Activated B cell treated with CpG ODN at 0.5 μM for 24 hours (primary cell): Measurements from ENCODE around the gene GNB1L. TPM values are rescaled to one million over a fixed set of nuclear protein-coding genes. Genes with fewer than 3 reads are reported as not detected.

Experiments
- ATAC-seq: fragments of 200-7000 bp; cut with Tn5 transposase; one replicate; pipeline ENCODE4 v1.10.0; 2021; ENCODE audit warnings: low read depth, mild to moderate bottlenecking, moderate library complexity
- CTCF ChIA-PET: fragments of 350-600 bp; sonication (Branson Sonifier 250); formaldehyde crosslinking; loops from one replicate; lab custom pipeline; 2021; ENCODE audit warnings: antibody characterized with exemption; lab: Charles Lee
- POLR2A ChIA-PET: fragments of 350-600 bp; sonication (Branson Sonifier 250); formaldehyde crosslinking; loops from one replicate; lab custom pipeline; 2021; ENCODE audit warnings: antibody characterized with exemption; lab: Charles Lee
- DNase-seq: peaks from one replicate; pipeline ENCODE4 v3.0.0; 2022
- H3K27ac Mint-ChIP-seq: one replicate; pipeline ENCODE4 v1.8.0; 2020; ENCODE audit warnings: mixed read lengths
- H3K27me3 Mint-ChIP-seq: one replicate; pipeline ENCODE4 v1.8.0; 2021; ENCODE audit warnings: mixed read lengths
- H3K36me3 Mint-ChIP-seq: one replicate; pipeline ENCODE4 v1.8.0; 2021; ENCODE audit warnings: low read depth, mixed read lengths
- H3K4me1 Mint-ChIP-seq: one replicate; pipeline ENCODE4 v1.8.0; 2021; ENCODE audit warnings: mixed read lengths
- H3K4me3 Mint-ChIP-seq: one replicate; pipeline ENCODE4 v1.8.0; 2020; ENCODE audit warnings: mild to moderate bottlenecking, mixed read lengths
- H3K9me3 Mint-ChIP-seq: one replicate; pipeline ENCODE4 v1.8.0; 2020; ENCODE audit warnings: mixed read lengths
- intact Hi-C: fragments of 100-400 bp; cut with micrococcal nuclease; formaldehyde crosslinking; loops from one replicate; pipeline ENCODE4 v1.15.1; 2024
- total RNA-seq: library from RNA; stranded (reverse); gene quantifications from 2 replicates; pipeline ENCODE4 v1.2.3, GENCODE V29; 2022
- TF ChIP-seq, protein P1 (sequence below): fragments of 200-600 bp; IDR thresholded peaks from one replicate; pipeline ENCODE4 v1.8.0; 2022; ENCODE audit warnings: antibody characterized with exemption, mild to moderate bottlenecking

The GNB1L gene
- total RNA-seq, 1 donor from 2014 or later: 6.3 TPM

- Mint-ChIP-seq H3K27me3 (no peaks in the 10 kb centered on the region), H3K36me3 (peaks cover 5% of the 10 kb centered on the region), H3K27ac (no peak overlapping the region), H3K4me1 (peaks cover 19% of the 10 kb centered on the region), H3K4me3 (no peak overlapping the region), H3K9me3 (no peaks in the 10 kb centered on the region)
- TF ChIP-seq, protein P1, sequence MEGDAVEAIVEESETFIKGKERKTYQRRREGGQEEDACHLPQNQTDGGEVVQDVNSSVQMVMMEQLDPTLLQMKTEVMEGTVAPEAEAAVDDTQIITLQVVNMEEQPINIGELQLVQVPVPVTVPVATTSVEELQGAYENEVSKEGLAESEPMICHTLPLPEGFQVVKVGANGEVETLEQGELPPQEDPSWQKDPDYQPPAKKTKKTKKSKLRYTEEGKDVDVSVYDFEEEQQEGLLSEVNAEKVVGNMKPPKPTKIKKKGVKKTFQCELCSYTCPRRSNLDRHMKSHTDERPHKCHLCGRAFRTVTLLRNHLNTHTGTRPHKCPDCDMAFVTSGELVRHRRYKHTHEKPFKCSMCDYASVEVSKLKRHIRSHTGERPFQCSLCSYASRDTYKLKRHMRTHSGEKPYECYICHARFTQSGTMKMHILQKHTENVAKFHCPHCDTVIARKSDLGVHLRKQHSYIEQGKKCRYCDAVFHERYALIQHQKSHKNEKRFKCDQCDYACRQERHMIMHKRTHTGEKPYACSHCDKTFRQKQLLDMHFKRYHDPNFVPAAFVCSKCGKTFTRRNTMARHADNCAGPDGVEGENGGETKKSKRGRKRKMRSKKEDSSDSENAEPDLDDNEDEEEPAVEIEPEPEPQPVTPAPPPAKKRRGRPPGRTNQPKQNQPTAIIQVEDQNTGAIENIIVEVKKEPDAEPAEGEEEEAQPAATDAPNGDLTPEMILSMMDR: no peak
- DNase-seq (no peak), ATAC-seq (no peak)
- CTCF ChIA-PET: no interaction called here
- POLR2A ChIA-PET: no interaction called here
- intact Hi-C loops: no loop called here
These were observed 11.4 kb downstream of the GNB1L start for GRCh38 chr22:19843107-19843856.

GRCh38 chr22:19842393-19843106 is 12.1 kb downstream of the GNB1L start:
- DNase-seq: no peak
- H3K4me3 Mint-ChIP-seq: no peak overlapping the region
- TF ChIP-seq, protein P1: no peak
- no peaks in the 10 kb centered on the region for H3K9me3 Mint-ChIP-seq
- no peak overlapping the region for H3K27ac Mint-ChIP-seq
- H3K36me3 Mint-ChIP-seq: peaks cover 3% of the 10 kb centered on the region
- intact Hi-C loops: no loop called here
- no peak for ATAC-seq
- H3K27me3 Mint-ChIP-seq: no peaks in the 10 kb centered on the region
- POLR2A ChIA-PET: no interaction called here
- peaks cover 19% of the 10 kb centered on the region for H3K4me1 Mint-ChIP-seq
- CTCF ChIA-PET: no interaction called here

DNA sequence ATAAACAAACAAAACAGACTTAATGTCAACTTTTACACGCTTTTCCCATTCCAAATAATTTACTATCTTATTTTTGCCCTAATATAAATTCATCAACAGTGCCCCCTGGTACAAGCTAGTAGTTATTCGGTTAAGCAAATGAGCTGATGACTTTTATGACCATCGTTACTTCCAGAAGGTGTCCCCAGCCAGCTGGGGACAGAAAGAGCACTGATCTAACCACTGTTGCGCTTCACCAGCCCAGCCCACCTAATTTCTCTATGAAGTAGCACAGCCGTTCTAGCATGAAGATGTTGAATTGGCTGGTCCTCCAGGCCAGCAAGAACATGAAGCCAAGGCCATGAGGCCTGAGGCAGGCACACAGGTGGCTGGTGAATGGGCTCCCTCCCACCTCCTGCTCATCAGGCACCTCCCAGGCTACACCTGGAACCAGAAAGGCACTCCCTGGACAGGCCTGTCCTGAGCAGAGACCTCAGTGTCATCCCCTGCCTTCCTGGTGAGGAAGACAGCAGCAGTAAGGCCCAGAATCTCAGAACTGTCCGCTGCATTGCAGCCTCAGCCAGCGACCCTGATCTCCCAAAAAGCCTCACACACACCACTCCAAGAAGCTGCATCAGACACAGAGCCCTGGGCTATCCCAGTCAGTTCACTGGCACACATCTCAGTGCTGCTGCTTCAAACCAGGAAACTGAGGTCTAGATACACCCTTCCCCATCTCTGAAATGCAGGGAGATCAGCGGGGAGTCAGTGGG is 12.9 kb downstream of the GNB1L start:
- TF ChIP-seq, protein P1: no peak
- POLR2A ChIA-PET: no interaction called here
- Mint-ChIP-seq H3K9me3 (no peaks in the 10 kb centered on the region), H3K4me1 (peaks cover 19% of the 10 kb centered on the region), H3K36me3 (no peaks in the 10 kb centered on the region), H3K27ac (no peak overlapping the region), H3K27me3 (no peaks in the 10 kb centered on the region), H3K4me3 (no peak overlapping the region)
- CTCF ChIA-PET: no interaction called here
- ATAC-seq (no peak), DNase-seq (no peak)
- intact Hi-C loops: no loop called here

DNA sequence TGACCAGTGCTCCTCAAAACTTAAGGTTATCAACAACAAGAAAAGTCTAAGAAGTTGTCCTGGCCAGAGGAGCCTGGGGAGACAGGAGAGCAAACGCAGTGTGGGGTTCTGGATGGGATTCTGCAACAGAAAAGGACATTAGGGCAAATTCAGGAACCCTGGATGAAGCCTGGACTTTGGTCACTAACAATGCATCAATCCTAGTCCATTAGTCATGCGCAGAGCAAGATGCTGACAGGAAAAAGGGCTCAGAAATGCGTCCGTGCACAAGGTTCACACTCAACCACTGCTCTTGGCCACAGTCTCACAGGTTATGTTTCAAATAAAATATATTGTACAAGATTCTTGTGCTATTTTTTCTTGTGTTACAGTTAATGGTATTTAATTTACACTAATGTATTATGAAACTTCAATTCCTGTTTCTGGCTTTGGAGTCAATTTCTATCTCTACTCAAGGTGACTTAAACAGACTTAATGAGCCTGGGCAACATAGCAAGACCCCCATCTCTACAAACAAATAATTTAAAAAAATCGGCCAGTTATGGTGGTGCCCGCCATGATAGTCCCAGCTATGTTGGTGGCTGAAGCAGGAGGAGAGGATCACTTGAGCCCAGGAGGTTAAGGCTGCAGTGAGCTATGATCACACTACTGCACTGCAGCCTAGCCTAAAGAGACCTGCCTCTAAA is 13.6 kb downstream of the GNB1L start:
- no peak overlapping the region for H3K4me3 Mint-ChIP-seq
- TF ChIP-seq, protein P1: no peak
- intact Hi-C loops: no loop called here
- ATAC-seq: no peak
- DNase-seq: no peak
- ChIA-PET POLR2A (no interaction called here), CTCF (no interaction called here)
- H3K27ac Mint-ChIP-seq: no peak overlapping the region
- no peaks in the 10 kb centered on the region for H3K36me3 Mint-ChIP-seq
- H3K9me3 Mint-ChIP-seq: no peaks in the 10 kb centered on the region
- no peaks in the 10 kb centered on the region for H3K27me3 Mint-ChIP-seq
- peaks cover 18% of the 10 kb centered on the region for H3K4me1 Mint-ChIP-seq
